OCI-LY1 (cell line): ENCODE results near the gene RAB11B.

Experiments used
- EZH2 ChIP-seq: fragments of 200-600 bp; sonication (generic), shearing (Covaris generic); IDR thresholded peaks from 2 replicates; pipeline ENCODE4 v1.8.0; 2017; ENCODE audit warnings: borderline replicate concordance, mixed run types, mild to moderate bottlenecking, antibody characterized with exemption, low read length, moderate library complexity, mixed read lengths
- TF ChIP-seq, protein P1 (sequence below): fragments of 200-600 bp; sonication (generic), shearing (Covaris generic); IDR thresholded peaks from 2 replicates; pipeline ENCODE4 v1.5.1; 2017; ENCODE audit warnings: mild to moderate bottlenecking, antibody characterized with exemption, low read length, moderate library complexity, mixed read lengths

DNA sequence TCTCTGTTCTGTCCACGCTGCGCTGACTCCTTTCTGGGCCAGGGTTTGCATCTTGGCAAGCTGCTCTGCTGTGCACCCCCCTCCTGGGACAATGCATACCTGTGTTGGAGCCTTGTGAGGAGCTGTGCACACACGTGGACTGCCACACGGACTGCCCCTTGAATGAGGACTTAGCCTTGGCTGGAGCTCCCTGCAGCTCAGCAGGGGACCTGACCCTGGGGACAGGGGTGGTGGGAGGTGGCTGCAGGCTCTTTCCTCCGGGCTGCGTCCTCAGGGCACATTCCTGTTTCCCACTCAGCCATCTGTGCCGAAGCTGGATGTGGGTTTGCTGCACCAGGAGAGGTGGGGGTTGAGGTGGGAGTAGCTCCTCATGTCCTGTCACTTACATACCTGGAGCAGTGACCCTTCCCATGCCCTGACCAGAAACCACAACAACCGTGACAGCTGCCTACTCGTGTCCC is 8.2 kb downstream of the RAB11B start:
- TF ChIP-seq, protein P1, sequence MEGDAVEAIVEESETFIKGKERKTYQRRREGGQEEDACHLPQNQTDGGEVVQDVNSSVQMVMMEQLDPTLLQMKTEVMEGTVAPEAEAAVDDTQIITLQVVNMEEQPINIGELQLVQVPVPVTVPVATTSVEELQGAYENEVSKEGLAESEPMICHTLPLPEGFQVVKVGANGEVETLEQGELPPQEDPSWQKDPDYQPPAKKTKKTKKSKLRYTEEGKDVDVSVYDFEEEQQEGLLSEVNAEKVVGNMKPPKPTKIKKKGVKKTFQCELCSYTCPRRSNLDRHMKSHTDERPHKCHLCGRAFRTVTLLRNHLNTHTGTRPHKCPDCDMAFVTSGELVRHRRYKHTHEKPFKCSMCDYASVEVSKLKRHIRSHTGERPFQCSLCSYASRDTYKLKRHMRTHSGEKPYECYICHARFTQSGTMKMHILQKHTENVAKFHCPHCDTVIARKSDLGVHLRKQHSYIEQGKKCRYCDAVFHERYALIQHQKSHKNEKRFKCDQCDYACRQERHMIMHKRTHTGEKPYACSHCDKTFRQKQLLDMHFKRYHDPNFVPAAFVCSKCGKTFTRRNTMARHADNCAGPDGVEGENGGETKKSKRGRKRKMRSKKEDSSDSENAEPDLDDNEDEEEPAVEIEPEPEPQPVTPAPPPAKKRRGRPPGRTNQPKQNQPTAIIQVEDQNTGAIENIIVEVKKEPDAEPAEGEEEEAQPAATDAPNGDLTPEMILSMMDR, result no peak
- no peak for TF ChIP-seq EZH2
